Calu3 (cell line): Measurements from ENCODE around the gene MAEA. TPM values are rescaled to one million over a fixed set of nuclear protein-coding genes. Genes with fewer than 3 reads are reported as not detected.

ENCODE experiments used
- BruUV-seq: library from RNA; stranded (reverse); fragments of 400-500 nt; replicated peaks from 2 replicates; lab custom pipeline; 2021; lab: Mats Ljungman, UMichigan
- CTCF ChIA-PET: fragments of 300-600 bp; sonication (Branson Sonifier 250); formaldehyde crosslinking; loops from one replicate; lab custom pipeline; 2022; ENCODE audit warnings: antibody characterized with exemption; lab: Charles Lee
- DNase-seq: peaks from one replicate; pipeline ENCODE4 v3.0.0; 2022
- H3K27ac Mint-ChIP-seq: one replicate; pipeline ENCODE4 v1.8.0; 2022; ENCODE audit warnings: mixed read lengths; ENCODE audit not compliant: unreplicated experiment
- H3K27me3 Mint-ChIP-seq: one replicate; pipeline ENCODE4 v1.8.0; 2022; ENCODE audit warnings: mixed read lengths; ENCODE audit not compliant: unreplicated experiment
- H3K36me3 Mint-ChIP-seq: one replicate; pipeline ENCODE4 v1.8.0; 2022; ENCODE audit warnings: mild to moderate bottlenecking, moderate library complexity, mixed read lengths; ENCODE audit not compliant: insufficient read depth, unreplicated experiment
- H3K4me1 Mint-ChIP-seq: one replicate; pipeline ENCODE4 v1.8.0; 2022; ENCODE audit warnings: mild to moderate bottlenecking, low read depth, mixed read lengths; ENCODE audit not compliant: unreplicated experiment
- H3K4me3 Mint-ChIP-seq: one replicate; pipeline ENCODE4 v1.8.0; 2022; ENCODE audit warnings: mild to moderate bottlenecking, low read depth, moderate library complexity, mixed read lengths; ENCODE audit not compliant: unreplicated experiment
- H3K9me3 Mint-ChIP-seq: one replicate; pipeline ENCODE4 v1.8.0; 2022; ENCODE audit warnings: low read depth, mixed read lengths; ENCODE audit not compliant: unreplicated experiment
- CTCF ChIP-seq: fragments of 200-600 bp; IDR thresholded peaks from one replicate; pipeline ENCODE4 v1.8.0; 2022; ENCODE audit warnings: antibody characterized with exemption; ENCODE audit not compliant: unreplicated experiment
- intact Hi-C: fragments of 100-400 bp; cut with micrococcal nuclease; formaldehyde crosslinking; loops from one replicate; pipeline ENCODE4 v1.10.0; 2022; ENCODE audit not compliant: unreplicated experiment
- total RNA-seq: library from RNA; stranded (reverse); gene quantifications from 2 replicates; pipeline ENCODE4 v1.2.3, GENCODE V29; 2022

The MAEA gene
- total RNA-seq, 1 experiment from 2014 or later, result 59.0 TPM

- Mint-ChIP-seq H3K4me3 (no peak overlapping the region), H3K36me3 (no peaks in the 10 kb centered on the region), H3K9me3 (peaks cover 6% of the 10 kb centered on the region), H3K27me3 (no peaks in the 10 kb centered on the region), H3K27ac (no peak overlapping the region), H3K4me1 (no peaks in the 10 kb centered on the region)
- no peak for TF ChIP-seq CTCF
- intact Hi-C loops, result no loop called here
- BruUV-seq, result no TSS peak
- no peak for DNase-seq
- CTCF ChIA-PET, result no interaction called here
Observed at GRCh38 chr4:1259966-1260365, 29.7 kb upstream of the MAEA start.

GRCh38 chr4:1260418-1261106 is 29.1 kb upstream of the MAEA start:
- TF ChIP-seq CTCF, result no peak
- no peak for DNase-seq
- Mint-ChIP-seq H3K4me1 (no peaks in the 10 kb centered on the region), H3K36me3 (no peaks in the 10 kb centered on the region), H3K9me3 (peaks cover 6% of the 10 kb centered on the region), H3K4me3 (no peak overlapping the region), H3K27ac (no peak overlapping the region), H3K27me3 (no peaks in the 10 kb centered on the region)
- CTCF ChIA-PET, result no interaction called here
- intact Hi-C loops, result no loop called here
- BruUV-seq, result no TSS peak

GRCh38 chr4:1261107-1261928 is 28.4 kb upstream of the MAEA start:
- Mint-ChIP-seq H3K4me1 (no peaks in the 10 kb centered on the region), H3K4me3 (no peak overlapping the region), H3K9me3 (peaks cover 3% of the 10 kb centered on the region), H3K36me3 (no peaks in the 10 kb centered on the region), H3K27me3 (no peaks in the 10 kb centered on the region), H3K27ac (no peak overlapping the region)
- BruUV-seq, result no TSS peak
- intact Hi-C loops, result no loop called here
- no peak for TF ChIP-seq CTCF
- CTCF ChIA-PET, result no interaction called here
- no peak for DNase-seq

GRCh38 chr4:1264942-1265341 is 24.7 kb upstream of the MAEA start:
- no peak overlapping the region for H3K27ac Mint-ChIP-seq
- intact Hi-C loops, result no loop called here
- no peaks in the 10 kb centered on the region for H3K36me3 Mint-ChIP-seq
- no peaks in the 10 kb centered on the region for H3K27me3 Mint-ChIP-seq
- CTCF ChIA-PET, result no interaction called here
- H3K4me1 Mint-ChIP-seq, result no peaks in the 10 kb centered on the region
- no TSS peak for BruUV-seq
- no peak overlapping the region for H3K4me3 Mint-ChIP-seq
- H3K9me3 Mint-ChIP-seq, result peaks cover 8% of the 10 kb centered on the region
- no peak for DNase-seq
- TF ChIP-seq CTCF, result no peak
